Measurements from ENCODE around the gene GPR180. TPM values are rescaled to one million over a fixed set of nuclear protein-coding genes. Genes with fewer than 3 reads are reported as not detected.
A peak's percentile ranks its signal among the peaks of the same experiment; 100 is the strongest.

The GPR180 gene
- total RNA-seq, 1 donor from 2014 or later, result 6.5 TPM

- Mint-ChIP-seq H3K4me3 (ENCODE audit: unreplicated experiment) (no peak overlapping the region), H3K27ac (ENCODE audit: unreplicated experiment) (no peak overlapping the region), H3K36me3 (ENCODE audit: unreplicated experiment) (no peaks in the 10 kb centered on the region), H3K27me3 (ENCODE audit: unreplicated experiment) (peaks cover 56% of the 10 kb centered on the region), H3K4me1 (ENCODE audit: unreplicated experiment) (peaks cover 11% of the 10 kb centered on the region), H3K9me3 (ENCODE audit: unreplicated experiment) (no peaks in the 10 kb centered on the region)
- peak; percentile 55 for TF ChIP-seq CTCF (IDR thresholded peaks at IDR 0.05)
- DNase-seq (ENCODE audit: extremely low spot score, unreplicated experiment), result no peak
Observed at GRCh38 chr13:94660695-94661326, 59.2 kb downstream of the GPR180 start.

- no peak for TF ChIP-seq CTCF (IDR thresholded peaks at IDR 0.05)
- no peak for DNase-seq (ENCODE audit: extremely low spot score, unreplicated experiment)
- H3K4me3 Mint-ChIP-seq (ENCODE audit: unreplicated experiment), result no peak overlapping the region
- H3K27ac Mint-ChIP-seq (ENCODE audit: unreplicated experiment), result no peak overlapping the region
- no peaks in the 10 kb centered on the region for H3K36me3 Mint-ChIP-seq (ENCODE audit: unreplicated experiment)
- peaks cover 8% of the 10 kb centered on the region for H3K4me1 Mint-ChIP-seq (ENCODE audit: unreplicated experiment)
- H3K9me3 Mint-ChIP-seq (ENCODE audit: unreplicated experiment), result no peaks in the 10 kb centered on the region
- peaks cover 59% of the 10 kb centered on the region for H3K27me3 Mint-ChIP-seq (ENCODE audit: unreplicated experiment)
Observed at GRCh38 chr13:94661406-94661805, 59.7 kb downstream of the GPR180 start.

- Mint-ChIP-seq H3K4me1 (ENCODE audit: unreplicated experiment) (peaks cover 1% of the 10 kb centered on the region), H3K27me3 (ENCODE audit: unreplicated experiment) (peaks cover 65% of the 10 kb centered on the region), H3K4me3 (ENCODE audit: unreplicated experiment) (no peak overlapping the region), H3K9me3 (ENCODE audit: unreplicated experiment) (no peaks in the 10 kb centered on the region), H3K36me3 (ENCODE audit: unreplicated experiment) (no peaks in the 10 kb centered on the region), H3K27ac (ENCODE audit: unreplicated experiment) (no peak overlapping the region)
- TF ChIP-seq CTCF (IDR thresholded peaks at IDR 0.05), result no peak
- DNase-seq (ENCODE audit: extremely low spot score, unreplicated experiment), result no peak
Observed at GRCh38 chr13:94662274-94662945, 60.8 kb downstream of the GPR180 start.

- no peak for TF ChIP-seq CTCF (IDR thresholded peaks at IDR 0.05)
- no peak overlapping the region for H3K27ac Mint-ChIP-seq (ENCODE audit: unreplicated experiment)
- no peaks in the 10 kb centered on the region for H3K36me3 Mint-ChIP-seq (ENCODE audit: unreplicated experiment)
- no peak overlapping the region for H3K4me3 Mint-ChIP-seq (ENCODE audit: unreplicated experiment)
- H3K9me3 Mint-ChIP-seq (ENCODE audit: unreplicated experiment), result no peaks in the 10 kb centered on the region
- H3K27me3 Mint-ChIP-seq (ENCODE audit: unreplicated experiment), result peaks cover 71% of the 10 kb centered on the region
- peaks cover 1% of the 10 kb centered on the region for H3K4me1 Mint-ChIP-seq (ENCODE audit: unreplicated experiment)
- DNase-seq (ENCODE audit: extremely low spot score, unreplicated experiment), result no peak
Observed at GRCh38 chr13:94664889-94665288, 63.2 kb downstream of the GPR180 start.

GRCh38 chr13:94666065-94666464 is 64.4 kb downstream of the GPR180 start:
- no peaks in the 10 kb centered on the region for H3K9me3 Mint-ChIP-seq (ENCODE audit: unreplicated experiment)
- no peak for DNase-seq (ENCODE audit: extremely low spot score, unreplicated experiment)
- H3K4me1 Mint-ChIP-seq (ENCODE audit: unreplicated experiment), result peaks cover 1% of the 10 kb centered on the region
- H3K4me3 Mint-ChIP-seq (ENCODE audit: unreplicated experiment), result no peak overlapping the region
- no peaks in the 10 kb centered on the region for H3K36me3 Mint-ChIP-seq (ENCODE audit: unreplicated experiment)
- no peak overlapping the region for H3K27ac Mint-ChIP-seq (ENCODE audit: unreplicated experiment)
- H3K27me3 Mint-ChIP-seq (ENCODE audit: unreplicated experiment), result peaks cover 68% of the 10 kb centered on the region
- TF ChIP-seq CTCF (IDR thresholded peaks at IDR 0.05), result no peak
